ENCODE results near the gene PFDN6. TPM values are rescaled to one million over a fixed set of nuclear protein-coding genes. Genes with fewer than 3 reads are reported as not detected.

PFDN6 gene
- total and polyA plus RNA-seq, 2 of the 13 experiments (the other 11 are each of a cell fraction or from before 2014, with no cell fraction given) = 75.5 to 87.0 TPM

DNA sequence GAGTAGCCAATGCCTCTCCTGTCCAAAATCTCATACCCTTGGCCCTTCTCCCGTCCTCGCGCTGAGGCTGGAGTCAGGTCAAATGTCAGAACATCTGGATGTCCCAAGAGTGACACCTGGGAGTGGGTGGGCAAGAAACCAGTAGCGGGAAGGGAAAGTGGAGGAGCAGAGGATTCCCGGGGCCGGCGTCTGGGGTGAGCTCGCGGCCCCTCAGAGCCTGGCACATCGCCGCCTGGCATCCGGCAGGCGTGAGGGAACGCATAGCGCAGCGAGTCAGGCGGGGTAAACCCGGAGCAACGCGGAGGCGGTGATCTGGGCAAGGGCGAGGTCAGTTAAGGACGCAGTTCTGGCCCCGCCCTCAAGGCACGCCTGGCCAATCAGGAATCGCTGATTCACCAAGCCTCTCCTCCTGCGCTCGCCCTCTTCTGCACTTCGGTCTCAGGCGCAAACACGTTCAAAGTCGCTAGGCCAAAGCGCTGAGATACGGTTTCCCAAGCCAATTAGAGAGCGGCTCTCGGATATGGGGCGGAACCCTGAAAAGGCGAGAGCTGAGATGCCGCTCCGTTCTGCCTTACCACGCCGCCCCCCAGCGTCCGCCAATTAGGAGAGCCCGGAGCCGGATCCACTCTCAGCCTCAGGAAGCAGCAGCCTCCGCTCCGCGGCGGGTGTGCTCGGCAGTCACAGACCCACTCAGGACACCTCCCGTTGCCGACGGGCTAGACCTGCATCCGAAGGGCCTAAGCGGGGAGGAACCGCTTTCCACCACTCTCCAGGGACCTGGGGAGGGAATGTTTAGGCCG is 40.3 kb upstream of the PFDN6 start (continued):
- TF ChIP-seq ZNF629 (CRISPR knock-in tag; conservative IDR thresholded peaks at IDR 0.05) (no peak), TAF1 (CRISPR knock-in tag; IDR thresholded peaks at IDR 0.05) (peak; percentile 85), UBTF (CRISPR knock-in tag; IDR thresholded peaks at IDR 0.05) (peak; percentile 67), STAT5B (CRISPR knock-in tag; IDR thresholded peaks at IDR 0.05) (no peak), LBX2 (CRISPR knock-in tag; IDR thresholded peaks at IDR 0.05; ENCODE audit: borderline replicate concordance) (peak; percentile 30; the same call in 1 of the 2 replicates), ZBTB42 (CRISPR knock-in tag; IDR thresholded peaks at IDR 0.05) (peak; percentile 84), ZBTB20 (CRISPR knock-in tag; IDR thresholded peaks at IDR 0.05; ENCODE audit: borderline replicate concordance, low read depth) (0 out of 2 replicates have a peak, but pooled peaks have one; percentile 13), ZNF737 (CRISPR knock-in tag; IDR thresholded peaks at IDR 0.05; ENCODE audit: borderline replicate concordance) (no peak), TCF7L2 (IDR thresholded peaks at IDR 0.05; ENCODE audit: low read depth, low read length) (no peak), ZNF337 (CRISPR knock-in tag; IDR thresholded peaks at IDR 0.05; ENCODE audit: borderline replicate concordance, low read depth) (peak; percentile 41; the same call in 1 of the 2 replicates), KDM6A (CRISPR knock-in tag; IDR thresholded peaks at IDR 0.05; ENCODE audit: low read depth) (no peak; the same call in none of the 2 replicates), POGZ (CRISPR knock-in tag; IDR thresholded peaks at IDR 0.05) (peak; percentile 78), GTF2F1 (IDR thresholded peaks at IDR 0.05; ENCODE audit: low read length) (no peak), TRIM24 (CRISPR knock-in tag; IDR thresholded peaks at IDR 0.05) (no peak), POLR2G (IDR thresholded peaks at IDR 0.05; ENCODE audit: low read depth, low read length) (peak; percentile 97), ZNF124 (CRISPR knock-in tag; IDR thresholded peaks at IDR 0.05) (no peak), SRF (IDR thresholded peaks at IDR 0.05; ENCODE audit: low read depth, low read length) (peak; percentile 57), CTCF (CRISPR knock-in tag; IDR thresholded peaks at IDR 0.05) (peak; percentile 74), SETDB1 (CRISPR knock-in tag; IDR thresholded peaks at IDR 0.05; ENCODE audit: borderline replicate concordance) (peak; percentile 4; the same call in 1 of the 2 replicates), ZNF350 (CRISPR knock-in tag; IDR thresholded peaks at IDR 0.05; ENCODE audit: borderline replicate concordance, low read depth) (peak; percentile 81), SALL1 (CRISPR knock-in tag; IDR thresholded peaks at IDR 0.05) (no peak; the same call in none of the 2 replicates), KLF9 (CRISPR knock-in tag; IDR thresholded peaks at IDR 0.05; ENCODE audit: low read depth) (no peak), ZNF567 (CRISPR knock-in tag; IDR thresholded peaks at IDR 0.05; ENCODE audit: borderline replicate concordance) (peak; percentile 3; the same call in 1 of the 2 replicates), CBFB (CRISPR knock-in tag; IDR thresholded peaks at IDR 0.05) (0 out of 2 replicates have a peak, but pooled peaks have one; percentile 38), TSC22D2 (CRISPR knock-in tag; IDR thresholded peaks at IDR 0.05; ENCODE audit: borderline replicate concordance) (0 out of 2 replicates have a peak, but pooled peaks have one; percentile 21)
- TF ChIP-seq, protein P1, sequence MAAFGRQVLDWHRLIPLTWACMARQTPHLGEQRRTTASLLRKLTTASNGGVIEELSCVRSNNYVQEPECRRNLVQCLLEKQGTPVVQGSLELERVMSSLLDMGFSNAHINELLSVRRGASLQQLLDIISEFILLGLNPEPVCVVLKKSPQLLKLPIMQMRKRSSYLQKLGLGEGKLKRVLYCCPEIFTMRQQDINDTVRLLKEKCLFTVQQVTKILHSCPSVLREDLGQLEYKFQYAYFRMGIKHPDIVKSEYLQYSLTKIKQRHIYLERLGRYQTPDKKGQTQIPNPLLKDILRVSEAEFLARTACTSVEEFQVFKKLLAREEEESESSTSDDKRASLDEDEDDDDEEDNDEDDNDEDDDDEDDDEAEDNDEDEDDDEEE (CRISPR knock-in tag; IDR thresholded peaks at IDR 0.05) = no peak
